NCI-H187 treated with DMSO at 0.1 percent for 48 hours (cell line): ENCODE measurements around the gene JAKMIP2.
"Not testable (repeated sequence)": the region's sequence is repeated elsewhere in the genome, so short reads cannot be mapped to it uniquely, and the experiment has no call there.

ENCODE experiments used
- DNase-seq: peaks from one replicate; lab custom pipeline; 2025; lab: John Stamatoyannopoulos, UW

JAKMIP2 gene

GRCh38 chr5:147645197-147645596, 137.3 kb downstream of the JAKMIP2 start:
- no peak for DNase-seq

DNA sequence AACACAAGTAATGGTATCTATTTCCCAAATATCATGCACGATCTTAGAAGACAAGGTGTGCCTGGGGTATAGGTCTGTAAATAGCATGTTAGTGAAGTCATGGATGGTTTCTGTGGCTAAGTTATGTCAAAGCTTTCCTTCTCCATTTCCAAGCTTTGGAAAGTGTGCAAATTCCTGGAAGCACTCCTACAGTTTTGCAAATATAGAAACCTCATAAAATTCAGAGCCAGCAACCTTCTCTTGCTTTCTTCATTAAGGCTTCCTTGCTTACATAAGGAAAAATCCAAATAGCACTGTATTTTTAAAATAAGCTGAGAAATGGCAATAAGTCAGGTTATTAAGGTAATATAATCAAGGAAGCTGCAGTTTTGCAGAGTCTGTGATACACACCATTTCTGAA, 138.1 kb downstream of the JAKMIP2 start:
- DNase-seq = no peak

DNA sequence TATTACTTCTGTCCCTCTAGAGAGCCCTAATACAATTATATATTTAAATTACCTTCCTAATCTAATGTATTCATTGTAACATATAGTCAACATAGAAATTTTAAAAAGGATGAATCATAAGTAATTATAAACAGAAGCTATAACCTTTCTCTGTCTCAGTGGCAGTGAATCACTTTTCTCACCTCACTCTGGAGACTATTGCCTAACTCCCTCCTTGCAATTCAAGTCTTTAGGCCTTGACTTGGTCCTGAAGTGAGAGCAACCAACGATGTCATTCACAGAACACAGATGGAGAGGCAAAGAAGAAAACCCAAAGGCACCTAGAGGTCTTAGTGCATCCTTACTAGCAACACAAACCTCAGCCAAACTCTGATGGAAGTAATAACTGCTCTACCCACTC, 139.4 kb downstream of the JAKMIP2 start:
- no peak for DNase-seq

GRCh38 chr5:147642666-147643065, 139.9 kb downstream of the JAKMIP2 start:
- no peak for DNase-seq

DNA sequence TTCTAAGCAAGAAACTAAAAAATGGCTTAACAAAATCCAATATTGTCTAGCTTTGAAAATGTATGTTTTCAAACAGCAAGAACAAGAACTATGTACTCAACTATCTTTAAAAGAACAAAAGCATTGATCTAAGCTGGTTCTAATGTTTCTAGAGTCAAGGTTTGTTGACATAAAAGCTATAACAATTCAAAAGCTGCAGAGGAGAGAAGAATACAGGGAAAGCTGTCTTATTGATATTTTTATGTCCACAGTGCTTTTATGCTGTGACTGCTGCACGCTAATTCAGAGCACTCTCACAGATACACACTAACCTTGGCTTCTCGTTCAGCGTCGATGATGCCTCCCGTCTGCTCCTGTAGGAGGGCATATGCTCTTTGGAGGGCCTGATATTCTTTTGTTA, 143.2 kb downstream of the JAKMIP2 start:
- no peak for DNase-seq

GRCh38 chr5:147636729-147636984, 145.9 kb downstream of the JAKMIP2 start:
- DNase-seq = no peak

DNA sequence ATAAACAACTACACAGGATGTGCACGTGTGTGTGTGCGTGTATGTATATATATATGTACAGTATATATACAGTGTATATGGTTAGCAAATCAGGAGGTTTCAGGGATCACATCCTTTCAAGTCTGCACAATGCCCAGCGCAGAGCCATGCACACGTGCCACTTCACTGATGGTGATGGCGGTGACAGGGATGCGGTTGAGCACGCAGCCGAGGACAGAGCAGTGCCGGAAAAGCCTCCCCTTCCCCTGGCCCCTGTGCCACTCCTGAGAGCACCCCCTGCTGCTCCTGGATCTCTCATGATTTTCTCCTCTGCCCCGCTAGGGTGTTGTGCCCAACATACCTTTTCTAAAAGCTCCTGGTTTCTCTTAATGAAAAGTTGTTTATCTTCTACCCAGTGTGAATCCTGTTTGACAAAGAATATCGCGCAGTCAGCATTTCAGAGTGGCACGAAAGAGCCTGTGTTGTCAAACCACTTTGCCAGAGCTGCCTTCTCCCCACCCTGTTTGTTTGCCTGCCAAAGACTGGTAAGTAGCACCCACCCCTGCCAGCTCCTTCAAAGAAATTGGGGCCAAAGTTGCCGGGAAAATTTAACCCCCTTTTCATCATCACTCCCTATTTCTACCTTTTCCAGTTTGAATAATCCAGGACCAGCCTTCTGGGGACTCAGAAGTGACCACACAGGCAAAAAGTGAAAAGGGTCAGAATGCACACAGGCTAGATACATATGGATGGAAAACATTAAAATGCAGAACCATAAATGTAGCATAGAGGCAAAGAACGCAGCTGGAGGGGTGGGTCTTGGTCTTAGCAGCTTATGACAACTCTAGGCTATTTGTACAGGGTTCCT, 146.4 kb downstream of the JAKMIP2 start:
- no peak for DNase-seq

- not testable (repeated sequence) for DNase-seq
Observed at GRCh38 chr5:147635439-147635838, 147.1 kb downstream of the JAKMIP2 start.

DNA sequence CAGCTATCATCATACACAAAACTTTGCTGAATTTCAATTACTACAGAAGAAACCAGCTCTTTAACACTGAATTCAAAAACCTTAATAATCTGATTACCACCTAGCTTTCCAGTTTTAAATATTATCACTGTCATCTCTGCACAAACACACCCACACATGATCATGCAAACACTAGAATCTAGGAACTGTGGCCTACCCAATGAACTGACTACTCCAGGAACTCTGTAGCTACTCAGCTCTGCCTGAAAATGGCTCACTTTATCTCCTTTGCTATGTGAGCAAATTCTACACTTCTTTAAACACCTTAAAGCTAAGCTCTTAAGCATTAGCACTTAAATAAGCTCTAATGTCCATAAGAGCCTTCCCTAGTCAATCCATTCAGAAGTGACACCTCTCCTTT, 149.4 kb downstream of the JAKMIP2 start:
- DNase-seq = no peak

DNA sequence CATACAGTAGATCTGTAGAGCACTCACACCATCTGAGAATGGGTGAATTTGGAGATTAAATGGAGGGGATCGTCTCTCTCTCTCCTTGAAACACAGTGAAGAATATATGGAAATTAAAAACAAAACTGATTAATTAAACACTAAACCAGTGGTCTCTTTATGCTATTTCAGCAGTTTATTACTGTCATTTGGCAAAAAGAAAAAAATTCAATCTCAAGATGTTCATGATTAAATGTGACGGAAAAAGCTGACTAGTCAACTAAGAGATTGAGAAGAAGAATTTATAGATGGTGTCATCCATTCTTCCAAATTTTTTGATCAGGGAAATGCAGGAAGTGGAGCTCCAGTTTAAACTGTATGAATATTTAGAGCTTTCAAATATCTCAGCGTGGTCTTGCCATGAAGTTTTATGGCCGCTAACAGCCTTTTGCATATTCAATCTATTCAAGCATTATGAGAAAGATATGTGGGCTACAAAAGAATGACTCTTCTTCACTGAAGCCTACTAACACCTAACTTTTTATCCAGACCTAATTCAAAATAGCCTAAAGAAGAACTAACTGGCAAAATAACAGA, 151.0 kb downstream of the JAKMIP2 start:
- DNase-seq = no peak

GRCh38 chr5:147629196-147629595, 153.3 kb downstream of the JAKMIP2 start:
- DNase-seq = no peak

DNA sequence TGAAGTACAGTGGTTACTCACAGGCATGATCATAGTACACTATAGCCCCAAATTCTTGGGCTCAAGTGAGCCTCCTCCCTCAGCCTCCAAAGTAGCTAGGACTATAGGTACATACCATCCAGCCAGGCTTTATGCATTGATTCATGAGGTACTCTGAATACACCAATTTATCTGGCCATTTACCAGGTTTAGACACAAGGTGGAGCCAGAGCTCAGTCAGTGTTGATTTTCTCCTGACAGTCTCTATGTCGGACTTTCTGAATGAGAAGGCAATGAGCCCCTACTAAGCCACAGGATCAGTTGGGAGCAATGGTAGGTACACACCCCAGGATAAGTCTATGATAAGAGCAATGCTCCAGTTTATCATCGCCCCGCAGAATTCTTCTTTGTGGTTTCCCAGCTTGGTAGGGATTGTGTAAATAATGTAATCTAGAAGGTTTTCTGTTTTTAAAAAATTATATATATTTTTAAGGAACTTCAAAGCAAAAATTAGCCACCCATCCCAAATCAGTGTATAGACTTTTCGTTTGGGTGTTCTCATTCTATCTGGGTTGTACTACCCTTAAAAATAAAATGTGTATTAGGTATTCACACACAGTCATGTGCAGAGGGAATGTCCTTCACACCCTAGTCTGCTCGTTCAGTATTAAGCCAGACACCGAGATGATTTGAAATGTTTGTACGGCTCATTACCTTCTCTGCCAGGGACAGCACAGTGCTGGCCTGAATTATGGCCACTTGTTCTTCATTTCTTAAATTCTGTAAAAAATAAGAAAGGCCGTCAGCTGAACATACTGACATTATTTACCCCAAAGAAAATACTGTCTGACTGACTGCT, 154.3 kb downstream of the JAKMIP2 start:
- DNase-seq = peak; percentile 7

DNA sequence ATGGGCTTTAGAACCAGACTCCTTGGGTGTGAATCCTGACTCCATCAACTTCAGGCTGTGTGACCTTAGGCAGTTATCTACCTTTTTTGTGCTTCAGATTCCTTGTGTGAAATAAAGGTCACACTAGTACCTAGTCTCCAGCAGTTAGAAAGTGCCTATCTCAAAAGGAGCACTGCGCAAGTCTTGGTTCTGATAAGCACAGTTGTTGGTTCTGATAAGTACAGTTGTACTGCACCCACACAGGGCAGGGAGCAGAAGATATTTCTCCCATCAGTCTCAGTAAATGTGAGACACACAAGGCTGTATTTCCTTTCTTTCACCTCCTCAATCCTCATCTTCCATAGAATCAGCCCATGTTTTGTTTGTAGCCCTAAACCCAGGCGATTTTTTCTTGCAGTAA, 156.1 kb downstream of the JAKMIP2 start:
- no peak for DNase-seq

- DNase-seq = no peak
Observed at GRCh38 chr5:147621016-147621415, 161.5 kb downstream of the JAKMIP2 start.

DNA sequence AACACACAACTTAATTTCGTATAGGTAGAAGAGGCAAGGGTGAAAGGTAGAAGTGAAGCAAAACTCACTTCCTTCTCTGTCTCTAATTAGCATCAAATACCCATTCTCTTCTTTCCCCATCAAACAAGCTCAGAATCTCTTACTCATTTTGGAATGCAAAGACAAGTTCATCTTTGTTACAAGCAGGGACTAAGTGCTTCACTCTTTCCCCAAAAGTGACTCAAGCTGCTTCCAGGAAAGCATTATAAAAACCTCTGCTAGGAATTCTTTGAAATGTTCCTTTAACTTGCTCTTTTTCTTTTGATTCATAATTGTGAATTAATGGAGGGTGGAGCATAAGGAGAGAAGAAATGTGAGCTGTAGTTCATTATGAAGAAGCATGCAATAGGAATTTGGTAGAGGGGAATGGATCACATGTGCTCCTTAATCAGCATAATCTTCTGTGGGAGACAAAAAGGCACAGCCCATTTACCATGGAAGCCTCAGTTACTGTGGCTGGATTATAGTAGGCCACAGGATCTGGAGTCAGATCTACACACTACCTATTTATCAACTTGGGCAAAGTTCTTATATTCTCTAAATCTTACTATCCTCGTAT, 163.1 kb downstream of the JAKMIP2 start:
- no peak for DNase-seq

DNA sequence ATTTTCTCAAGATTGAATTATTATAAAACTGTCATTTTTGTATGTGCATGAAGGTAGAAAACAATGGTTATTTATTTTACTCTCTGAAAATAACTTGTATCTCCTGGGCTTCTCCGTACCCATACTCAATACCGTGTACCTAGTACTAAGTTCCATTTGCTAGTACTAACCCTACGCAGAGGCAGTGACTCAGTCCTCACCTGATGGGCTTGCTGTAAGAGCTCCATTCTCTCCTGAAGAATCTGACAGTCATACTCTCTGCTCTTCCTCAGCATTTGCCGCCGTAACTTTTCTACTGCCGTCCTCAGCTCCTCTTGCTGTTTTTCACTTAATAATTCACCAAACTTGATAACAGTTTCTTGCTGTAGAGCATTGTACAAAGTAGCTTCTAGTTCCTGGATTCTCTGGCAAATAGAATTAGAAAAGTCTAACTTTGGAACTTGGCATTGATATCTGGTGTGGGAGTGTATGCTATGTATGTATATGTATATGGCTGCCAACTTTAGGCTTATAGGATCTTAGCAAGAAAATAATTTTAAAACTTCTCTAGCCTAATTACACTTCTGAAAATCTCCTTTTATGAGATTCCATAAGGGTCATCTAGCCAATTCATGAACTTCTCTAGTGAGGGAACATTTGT, 164.7 kb downstream of the JAKMIP2 start:
- no peak for DNase-seq

- no peak for DNase-seq
Observed at GRCh38 chr5:147617191-147617606, 165.3 kb downstream of the JAKMIP2 start.

DNA sequence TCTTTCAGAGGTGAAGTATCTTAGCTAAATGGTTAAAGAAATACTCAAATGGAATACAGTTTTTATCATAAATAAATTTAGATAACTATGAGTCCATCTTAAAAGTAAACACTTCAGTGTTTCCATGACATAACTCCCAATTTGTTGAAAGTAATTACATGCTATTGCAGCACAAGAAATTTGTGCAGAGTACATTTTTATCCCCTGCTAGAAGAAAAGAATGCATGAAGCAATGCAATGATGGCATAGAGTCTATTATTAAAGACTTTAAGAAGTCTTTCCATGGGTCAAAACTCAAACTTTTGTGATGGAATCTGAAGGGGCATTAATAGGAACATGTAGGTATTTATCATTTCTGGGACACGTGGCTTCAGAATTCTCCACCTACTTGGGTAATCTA, 166.1 kb downstream of the JAKMIP2 start:
- DNase-seq = no peak

DNA sequence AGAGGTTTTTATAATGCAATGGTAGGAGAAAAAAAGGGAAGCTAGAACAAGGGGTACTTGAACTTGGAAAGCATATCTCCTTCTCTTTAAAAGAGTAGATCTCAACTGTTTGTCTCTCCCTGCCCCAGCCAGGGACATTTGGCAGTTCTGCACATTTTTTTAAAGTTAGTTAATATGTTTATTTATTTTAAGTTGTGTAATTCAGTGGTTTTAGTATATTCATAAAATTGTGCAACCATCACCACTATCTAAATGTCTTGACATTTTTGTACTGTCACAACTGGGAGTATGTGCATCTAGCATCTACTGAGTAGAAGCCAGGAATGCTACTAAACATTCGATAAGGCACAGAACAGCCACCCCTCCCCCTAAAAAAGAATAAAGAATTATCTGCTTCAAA, 169.2 kb downstream of the JAKMIP2 start:
- DNase-seq = no peak

- DNase-seq = no peak
Observed at GRCh38 chr5:147611483-147611882, 171.0 kb downstream of the JAKMIP2 start.

- no peak for DNase-seq
Observed at GRCh38 chr5:147610798-147611197, 171.7 kb downstream of the JAKMIP2 start.

- DNase-seq = no peak
Observed at GRCh38 chr5:147601652-147602051, 180.9 kb downstream of the JAKMIP2 start.
